K562 (cell line): ENCODE data around the gene EEFSEC. TPM values are rescaled to one million over a fixed set of nuclear protein-coding genes. Genes with fewer than 3 reads are reported as not detected.

Experiments used
- ATAC-seq: fragments of 200-7000 bp; cut with Tn5 transposase; 3 replicates; pipeline ENCODE4 v1.9.1; 2020; ENCODE audit warnings: moderate library complexity
- BruUV-seq: library from RNA; stranded (reverse); fragments of 400-500 nt; replicated peaks from 2 replicates; lab custom pipeline; 2021; lab: Mats Ljungman, UMichigan
- CTCF ChIA-PET: fragments of 300-600 bp; formaldehyde crosslinking; extraction: SDS; loops from one replicate; lab custom pipeline; 2021; ENCODE audit warnings: low intra/inter-chr PET ratio; lab: Yijun Ruan, JAX
- POLR2A ChIA-PET: fragments of 300-600, 350-650 bp; sonication (Branson Sonifier 250); formaldehyde crosslinking; extraction: SDS; loops from one replicate; lab custom pipeline; 2021; ENCODE audit warnings: antibody characterized with exemption, inconsistent platforms; lab: Yijun Ruan, JAX
- DNase-seq, 4 experiments: peaks; one replicate each; pipeline versions ENCODE4 v3.0.0 to v3.0.0-alpha.2; 2011 to 2018; ENCODE audit warnings: low spot score in 3 of 4, mixed read lengths in 3 of 4; ENCODE audit errors: extremely low read depth in 1 of 4
- FAIRE-seq: peaks from 2 replicates; lab custom pipeline; 2011; peaks lifted over from hg19 to GRCh38; lab: Jason Lieb, UNC
- H2AFZ ChIP-seq: 2 replicates; pipeline ENCODE4 v1.6.0; 2011; ENCODE audit warnings: low read depth, low read length, control low read depth, inconsistent platforms
- H3K27ac ChIP-seq: fragments of 200-600 bp; 3 replicates; pipeline ENCODE4 v1.8.0; 2011; ENCODE audit warnings: low read depth, mild to moderate bottlenecking, control low read depth, inconsistent platforms, low read length, moderate library complexity, mixed read lengths; ENCODE audit errors: extremely low read depth
- H3K27me3 ChIP-seq, 2 experiments: fragments of 300-600 bp in 1 of 2; 2 replicates in 1 of 2; 3 replicates in 1 of 2; pipeline versions ENCODE4 v1.6.0 to v1.8.0; 2011; ENCODE audit warnings: inconsistent platforms in 2 of 2, low read length in 2 of 2, mild to moderate bottlenecking in 1 of 2, mixed read lengths in 1 of 2, moderate library complexity in 1 of 2; ENCODE audit not compliant: control insufficient read depth in 2 of 2, insufficient read depth in 2 of 2
- H3K36me3 ChIP-seq: fragments of 300-600 bp; 3 replicates; pipeline ENCODE4 v1.8.0; 2011; ENCODE audit warnings: mild to moderate bottlenecking, low read length, inconsistent platforms; ENCODE audit not compliant: control insufficient read depth, insufficient read depth
- H3K4me1 ChIP-seq, 2 experiments: fragments of 200-600 bp in 1 of 2; replicated peaks in 1 of 2; 2 replicates in 1 of 2; 3 replicates in 1 of 2; pipeline versions ENCODE4 v1.5.1 to v1.8.0; 2011; ENCODE audit warnings: inconsistent platforms in 2 of 2, low read length in 2 of 2, mild to moderate bottlenecking in 1 of 2, mixed read lengths in 1 of 2, moderate library complexity in 1 of 2; ENCODE audit not compliant: control insufficient read depth in 2 of 2, insufficient read depth in 2 of 2
- H3K4me2 ChIP-seq: 2 replicates; pipeline ENCODE4 v1.6.1; 2011; ENCODE audit warnings: low read length, control low read depth, inconsistent platforms, mixed read lengths; ENCODE audit not compliant: insufficient read depth
- H3K4me3 ChIP-seq: fragments of 200-600 bp; sonication (generic), shearing (Covaris generic); 2 replicates; pipeline ENCODE4 v1.5.1; 2016; ENCODE audit warnings: control low read depth, inconsistent platforms
- H3K79me2 ChIP-seq: fragments of 200-600 bp; 3 replicates; pipeline ENCODE4 v1.8.0; 2011; ENCODE audit warnings: low read length, inconsistent platforms; ENCODE audit not compliant: control insufficient read depth, insufficient read depth
- H3K9ac ChIP-seq, 2 experiments: 2 replicates each; pipeline versions ENCODE4 v1.6.0 to v1.6.1; 2011; ENCODE audit warnings: low read depth in 2 of 2, low read length in 2 of 2, control low read depth in 1 of 2, inconsistent platforms in 1 of 2, mild to moderate bottlenecking in 1 of 2, mixed read lengths in 1 of 2; ENCODE audit not compliant: insufficient read depth in 1 of 2
- H3K9me1 ChIP-seq: one replicate; pipeline ENCODE4 v1.6.0; 2011; ENCODE audit warnings: inconsistent platforms, mild to moderate bottlenecking, low read length, moderate library complexity; ENCODE audit not compliant: control insufficient read depth, insufficient read depth
- H3K9me3 ChIP-seq: replicated peaks from 2 replicates; pipeline ENCODE4 v1.5.1; 2011; ENCODE audit warnings: low read depth, low read length, inconsistent platforms; ENCODE audit not compliant: control insufficient read depth, insufficient read depth
- H4K20me1 ChIP-seq: replicated peaks from 2 replicates; pipeline ENCODE4 v1.6.1; 2011; ENCODE audit warnings: low read length, inconsistent platforms, mixed read lengths; ENCODE audit not compliant: control insufficient read depth, insufficient read depth
- LCOR ChIP-seq: sonication (generic); formaldehyde crosslinking; IDR thresholded peaks from 2 replicates; pipeline ENCODE4 v1.8.0; 2022; ENCODE audit warnings: mild to moderate bottlenecking, missing genetic modification reagents
- RAD21 ChIP-seq, 2 experiments: fragments of 250-450 bp in 1 of 2; fragments of 450-650 bp in 1 of 2; sonication (Bioruptor Pico) in 1 of 2; formaldehyde crosslinking in 1 of 2; IDR thresholded peaks in 1 of 2; conservative IDR thresholded peaks in 1 of 2; 2 replicates each; pipeline versions ENCODE4 v1.4.0 to v1.8.0; 2020 to 2022; ENCODE audit warnings: mild to moderate bottlenecking in 2 of 2, moderate library complexity in 1 of 2
- ZFPM2 ChIP-seq: fragments of 250-450 bp; sonication (Bioruptor Pico); IDR thresholded peaks from 2 replicates; pipeline ENCODE4 v1.5.1; 2022; ENCODE audit warnings: mild to moderate bottlenecking
- ZNF146 ChIP-seq: IDR thresholded peaks from one replicate; pipeline ENCODE4 v1.6.1; 2018; ENCODE audit warnings: missing compliant biosample characterization; ENCODE audit not compliant: unreplicated experiment
- ZNF41 ChIP-seq: fragments of 250-450 bp; sonication (Bioruptor Pico); conservative IDR thresholded peaks from 2 replicates; pipeline ENCODE4 v1.4.0; 2020; ENCODE audit warnings: mild to moderate bottlenecking
- ZNF512 ChIP-seq: IDR thresholded peaks from 2 replicates; pipeline ENCODE4 v1.6.1; 2016; ENCODE audit warnings: missing genetic modification characterization, missing compliant biosample characterization
- whole genome bisulfite sequencing: fragments of 100-300 bp; shearing (Covaris generic); methylation state at CpG from one replicate; pipeline ENCODE4 v1.1.6; 2016; ENCODE audit warnings: low coverage, mixed read lengths; ENCODE audit not compliant: insufficient coverage; ENCODE audit errors: missing lambda C conversion rate; 5-methylcytosine and 5-hydroxymethylcytosine counted together
- in situ Hi-C: fragments of 300-500 bp; cut with MboI; formaldehyde crosslinking; loops from 4 replicates; pipeline ENCODE4 v1.15.0; 2018; ENCODE audit warnings: inconsistent platforms, mixed read lengths
- intact Hi-C: fragments of 100-400 bp; cut with micrococcal nuclease; formaldehyde crosslinking; loops from 2 replicates; pipeline ENCODE4 v1.14.2; 2022
- polyA plus RNA-seq, 8 experiments: library from polyadenylated mRNA; depleted of rRNA in 4 of 8; stranded (reverse) in 5 of 8; unstranded in 3 of 8; fragments of >200 nt; fragmentation: Nextera tagmentation in 2 of 8; fragmentation: Illumina TruSeq in 1 of 8; extraction: Ambion mirVana in 2 of 8; extraction: Trizol in 1 of 8; gene quantifications; 2 replicates each; pipeline versions ENCODE4 v1.2.1 to v1.2.3, GENCODE V29; 2011 to 2014; ENCODE audit warnings: inconsistent platforms in 1 of 8, missing spikeins in 1 of 8
- total RNA-seq, 7 experiments: library from RNA; depleted of rRNA in 6 of 7; stranded (reverse); fragments of >200 nt in 6 of 7; fragmentation: Illumina TruSeq in 2 of 7; extraction: Trizol in 2 of 7; gene quantifications; 2 replicates each; pipeline versions ENCODE4 v1.2.1 to v1.2.3, GENCODE V29; 2011 to 2021; ENCODE audit warnings: low replicate concordance in 1 of 7

Gene EEFSEC
- total and polyA plus RNA-seq, 9 of the 15 experiments (the other 6 are each of a cell fraction or from before 2014, with no cell fraction given) = 0.35 to 11.8 (median 7.7) TPM

DNA sequence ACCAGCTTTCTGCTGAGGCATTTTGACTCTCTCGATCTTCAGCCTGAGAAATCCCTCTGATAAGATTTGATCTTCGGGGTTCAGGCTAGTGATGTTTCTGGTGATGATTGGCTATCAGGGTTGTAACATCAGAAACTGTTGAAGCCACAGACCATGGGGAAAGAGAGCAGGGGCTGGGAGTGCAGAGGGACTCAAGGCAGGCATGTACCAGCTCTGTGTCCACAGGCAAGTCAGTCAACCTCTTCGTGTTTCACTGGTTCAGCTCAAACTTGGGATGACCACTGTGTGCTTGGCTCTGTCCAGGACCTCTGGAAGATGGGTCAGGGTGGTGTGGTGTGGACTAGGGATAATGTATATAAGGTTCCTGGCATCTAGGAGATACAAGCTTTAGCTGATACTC lies 116.5 kb downstream of the EEFSEC start (continued):
- TF ChIP-seq ZFPM2 = no peak

DNA sequence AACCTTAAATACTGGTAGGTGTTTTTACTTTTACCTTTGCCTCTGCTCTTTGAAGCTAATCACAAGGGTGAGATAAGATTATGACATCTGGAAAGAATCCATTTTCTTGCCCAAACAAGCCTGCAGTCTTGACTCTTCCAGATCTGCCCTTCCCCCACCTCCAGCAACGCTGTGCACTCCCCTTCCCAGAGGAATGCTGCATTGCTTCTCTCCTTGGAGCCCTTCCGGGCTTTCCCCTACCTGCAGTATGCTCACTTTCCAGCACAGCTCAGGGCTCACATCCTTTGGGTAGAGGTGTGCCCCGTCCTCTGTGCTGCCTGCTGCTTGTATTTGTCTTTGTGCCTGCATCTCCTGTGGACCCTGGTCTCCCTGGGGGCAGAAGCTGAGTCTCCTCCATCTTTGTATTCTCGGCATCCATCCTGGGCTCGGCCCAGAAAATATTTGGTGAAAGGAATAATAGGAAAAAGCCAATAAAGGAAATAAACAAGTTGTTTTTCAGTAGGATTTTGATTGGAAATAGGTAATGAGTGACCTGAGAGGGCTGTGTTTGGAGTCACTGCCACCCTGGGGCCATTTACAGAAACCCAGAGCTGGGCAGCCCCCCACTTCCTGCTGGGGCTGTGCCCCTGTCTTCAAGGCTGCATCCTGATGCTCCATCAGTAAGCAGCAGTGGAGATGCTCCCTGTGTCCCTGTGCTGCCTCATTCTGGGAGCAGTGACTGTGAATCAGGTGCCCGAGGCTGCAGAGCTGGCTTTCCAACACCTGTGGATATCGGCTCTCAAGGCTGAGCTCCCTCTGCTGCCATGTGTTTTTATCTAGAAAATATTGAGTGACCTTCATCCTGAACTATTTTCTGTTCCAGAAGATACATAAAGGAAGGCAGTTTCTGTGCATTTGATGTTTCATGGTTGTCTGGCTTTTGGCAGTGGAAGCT lies 117.5 kb downstream of the EEFSEC start:
- intact Hi-C loops (no loop called here), in situ Hi-C loops (no loop called here)
- no peak overlapping the region for H2AFZ ChIP-seq
- no peak overlapping the region for H3K9ac ChIP-seq
- peaks cover 0 to 5% of the 10 kb centered on the region in 2 experiments; a peak in 2 of 5 replicates for H3K4me1 ChIP-seq
- FAIRE-seq = no peak
- no peak for ATAC-seq
- H3K9me3 ChIP-seq = no peaks in the 10 kb centered on the region
- H3K4me3 ChIP-seq = no peak overlapping the region
- no peaks in the 10 kb centered on the region for H3K27me3 ChIP-seq
- TF ChIP-seq ZNF41 (CRISPR knock-in tag) (no peak), ZNF512 (tag) (no peak), RAD21 (CRISPR knock-in tag; conservative IDR thresholded peaks at IDR 0.05 in 1 of 2, IDR thresholded peaks at IDR 0.05 in 1 of 2) (no peak), LCOR (CRISPR knock-in tag) (no peak), ZNF146 (CRISPR knock-in tag) (no peak)
- 0 out of 3 replicates have a peak, but pooled peaks cover 2% of the 10 kb centered on the region for H3K36me3 ChIP-seq
- no peaks in the 10 kb centered on the region for H3K79me2 ChIP-seq
- CTCF ChIA-PET = no interaction called here
- no TSS peak for BruUV-seq
- H4K20me1 ChIP-seq = no peaks in the 10 kb centered on the region
- POLR2A ChIA-PET = interaction anchor here (1.2 to 2.5 kb wide), 4 partner anchors 12 to 67 kb away, joined by 3 to 5 read pairs (median 3); no protein-coding TSS in a partner anchor
- no peak overlapping the region for H3K4me2 ChIP-seq
- 63% methylated on average over 6 of the region's 7 CpGs for WGBS
- no peaks in the 10 kb centered on the region for H3K9me1 ChIP-seq
- peak in 1 of 4 experiments; percentile 18 for DNase-seq
- no peak overlapping the region for H3K27ac ChIP-seq
